Gastroesophageal sphincter (tissue), 3 donors: ENCODE results near the gene FAM171A1.

Experiments
- POLR2A ChIP-seq, 2 donors: fragments of 450-650 bp; IDR thresholded peaks; one replicate each; pipeline ENCODE4 v1.6.1; 2017; ENCODE audit warnings: antibody characterized with exemption in 2 of 2, mild to moderate bottlenecking in 2 of 2, moderate library complexity in 1 of 2
- POLR2AphosphoS5 ChIP-seq: sonication (generic); formaldehyde crosslinking; IDR thresholded peaks from one replicate; pipeline ENCODE4 v1.6.1; 2017; ENCODE audit warnings: antibody characterized with exemption
- TF ChIP-seq, protein P1 (sequence below), 4 experiments: fragments of 200-600 bp in 2 of 4; fragments of 450-650 bp in 2 of 4; sonication (generic) in 1 of 4; IDR thresholded peaks; one replicate each; pipeline ENCODE4 v1.5.1; 2017 to 2019; ENCODE audit warnings: antibody characterized with exemption in 4 of 4, mild to moderate bottlenecking in 2 of 4, moderate library complexity in 2 of 4

DNA sequence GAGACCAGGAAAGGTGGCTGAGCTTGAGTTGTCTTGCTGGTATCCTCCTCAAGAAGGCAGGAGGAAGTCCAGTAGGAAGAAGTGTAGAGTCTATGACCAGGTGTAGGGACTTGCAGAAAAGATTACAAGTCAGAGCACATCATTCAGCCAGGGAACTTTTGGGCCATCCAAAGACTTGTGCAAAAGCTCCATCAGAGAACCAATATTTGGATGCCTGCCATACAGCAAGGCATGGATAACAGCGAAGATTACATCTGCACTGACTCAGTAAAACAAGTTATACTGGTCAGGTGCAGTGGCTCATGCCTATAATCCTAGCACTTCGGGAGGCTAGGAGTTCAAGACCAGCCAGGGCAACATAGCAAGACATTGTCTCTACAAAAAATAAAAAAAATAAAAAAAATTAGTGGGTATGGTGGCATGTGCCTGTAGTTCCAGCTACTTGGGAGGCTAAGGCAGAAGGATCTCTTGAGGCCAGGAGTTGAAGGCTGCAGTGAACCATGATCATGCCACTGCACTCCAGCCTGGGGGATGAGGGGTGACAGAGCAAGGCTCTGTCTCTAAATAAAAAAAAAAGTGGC lies 189.4 kb downstream of the FAM171A1 start:
- TF ChIP-seq, protein P1, sequence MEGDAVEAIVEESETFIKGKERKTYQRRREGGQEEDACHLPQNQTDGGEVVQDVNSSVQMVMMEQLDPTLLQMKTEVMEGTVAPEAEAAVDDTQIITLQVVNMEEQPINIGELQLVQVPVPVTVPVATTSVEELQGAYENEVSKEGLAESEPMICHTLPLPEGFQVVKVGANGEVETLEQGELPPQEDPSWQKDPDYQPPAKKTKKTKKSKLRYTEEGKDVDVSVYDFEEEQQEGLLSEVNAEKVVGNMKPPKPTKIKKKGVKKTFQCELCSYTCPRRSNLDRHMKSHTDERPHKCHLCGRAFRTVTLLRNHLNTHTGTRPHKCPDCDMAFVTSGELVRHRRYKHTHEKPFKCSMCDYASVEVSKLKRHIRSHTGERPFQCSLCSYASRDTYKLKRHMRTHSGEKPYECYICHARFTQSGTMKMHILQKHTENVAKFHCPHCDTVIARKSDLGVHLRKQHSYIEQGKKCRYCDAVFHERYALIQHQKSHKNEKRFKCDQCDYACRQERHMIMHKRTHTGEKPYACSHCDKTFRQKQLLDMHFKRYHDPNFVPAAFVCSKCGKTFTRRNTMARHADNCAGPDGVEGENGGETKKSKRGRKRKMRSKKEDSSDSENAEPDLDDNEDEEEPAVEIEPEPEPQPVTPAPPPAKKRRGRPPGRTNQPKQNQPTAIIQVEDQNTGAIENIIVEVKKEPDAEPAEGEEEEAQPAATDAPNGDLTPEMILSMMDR (IDR thresholded peaks at IDR 0.05) = no peak
- no peak for TF ChIP-seq POLR2AphosphoS5
- TF ChIP-seq POLR2A (IDR thresholded peaks at IDR 0.05) = no peak
